PC-3 (cell line): ENCODE data around the gene HIC1.

Experiments used
- CTCF ChIP-seq: fragments of 300-600 bp; sonication (generic); conservative IDR thresholded peaks from 2 replicates; pipeline ENCODE4 v1.5.1; 2017; ENCODE audit warnings: antibody characterized with exemption, low read depth, mild to moderate bottlenecking, low read length
- EZH2 ChIP-seq: fragments of 300-600 bp; sonication (generic); IDR thresholded peaks from one replicate; pipeline ENCODE4 v1.6.1; 2017; ENCODE audit warnings: antibody characterized with exemption, mild to moderate bottlenecking, low read length; ENCODE audit not compliant: unreplicated experiment

- TF ChIP-seq CTCF (no peak), EZH2 (no peak)
Observed at GRCh38 chr17:2057760-2058585, 3.1 kb downstream of the HIC1 start.
